Measurements from ENCODE around the gene SDR42E2.

SDR42E2 gene

DNA sequence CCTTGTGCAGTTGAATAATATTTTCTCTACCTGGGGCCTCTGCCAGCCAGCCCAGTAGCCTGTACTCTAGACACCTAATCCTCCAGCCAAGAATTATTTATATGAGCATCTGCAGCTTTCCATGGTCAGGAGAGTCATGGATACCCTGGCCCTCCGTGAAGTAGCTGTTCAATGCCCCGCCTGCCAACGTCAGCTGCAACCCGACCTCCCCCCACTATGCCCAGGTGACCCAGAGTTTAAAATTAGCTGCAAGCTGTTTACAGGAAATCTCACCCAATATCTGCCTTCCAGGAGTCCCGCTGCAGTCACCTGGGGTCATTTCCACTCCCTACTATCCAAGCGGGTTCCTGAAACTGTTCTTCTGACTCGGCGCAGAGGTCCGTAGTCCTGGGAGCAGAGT lies 12.3 kb downstream of the SDR42E2 start:
- Histone ChIP-seq H3K36me3 (ENCODE audit: control insufficient read depth, insufficient read depth, low read length) (no peaks in the 10 kb centered on the region), H3K4me3 (replicated peaks; ENCODE audit: low read depth, low read length) (no peak overlapping the region), H3K27me3 (replicated peaks; ENCODE audit: control insufficient read depth, insufficient read depth, low read length) (no peaks in the 10 kb centered on the region; the same call in 1 of the 2 replicates)
- TF ChIP-seq, protein P1, sequence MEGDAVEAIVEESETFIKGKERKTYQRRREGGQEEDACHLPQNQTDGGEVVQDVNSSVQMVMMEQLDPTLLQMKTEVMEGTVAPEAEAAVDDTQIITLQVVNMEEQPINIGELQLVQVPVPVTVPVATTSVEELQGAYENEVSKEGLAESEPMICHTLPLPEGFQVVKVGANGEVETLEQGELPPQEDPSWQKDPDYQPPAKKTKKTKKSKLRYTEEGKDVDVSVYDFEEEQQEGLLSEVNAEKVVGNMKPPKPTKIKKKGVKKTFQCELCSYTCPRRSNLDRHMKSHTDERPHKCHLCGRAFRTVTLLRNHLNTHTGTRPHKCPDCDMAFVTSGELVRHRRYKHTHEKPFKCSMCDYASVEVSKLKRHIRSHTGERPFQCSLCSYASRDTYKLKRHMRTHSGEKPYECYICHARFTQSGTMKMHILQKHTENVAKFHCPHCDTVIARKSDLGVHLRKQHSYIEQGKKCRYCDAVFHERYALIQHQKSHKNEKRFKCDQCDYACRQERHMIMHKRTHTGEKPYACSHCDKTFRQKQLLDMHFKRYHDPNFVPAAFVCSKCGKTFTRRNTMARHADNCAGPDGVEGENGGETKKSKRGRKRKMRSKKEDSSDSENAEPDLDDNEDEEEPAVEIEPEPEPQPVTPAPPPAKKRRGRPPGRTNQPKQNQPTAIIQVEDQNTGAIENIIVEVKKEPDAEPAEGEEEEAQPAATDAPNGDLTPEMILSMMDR (IDR thresholded peaks at IDR 0.05; ENCODE audit: insufficient read depth, low read length, poor library complexity, severe bottlenecking): no peak
- no peak for DNase-seq (ENCODE audit: extremely low read depth, insufficient read length)

DNA sequence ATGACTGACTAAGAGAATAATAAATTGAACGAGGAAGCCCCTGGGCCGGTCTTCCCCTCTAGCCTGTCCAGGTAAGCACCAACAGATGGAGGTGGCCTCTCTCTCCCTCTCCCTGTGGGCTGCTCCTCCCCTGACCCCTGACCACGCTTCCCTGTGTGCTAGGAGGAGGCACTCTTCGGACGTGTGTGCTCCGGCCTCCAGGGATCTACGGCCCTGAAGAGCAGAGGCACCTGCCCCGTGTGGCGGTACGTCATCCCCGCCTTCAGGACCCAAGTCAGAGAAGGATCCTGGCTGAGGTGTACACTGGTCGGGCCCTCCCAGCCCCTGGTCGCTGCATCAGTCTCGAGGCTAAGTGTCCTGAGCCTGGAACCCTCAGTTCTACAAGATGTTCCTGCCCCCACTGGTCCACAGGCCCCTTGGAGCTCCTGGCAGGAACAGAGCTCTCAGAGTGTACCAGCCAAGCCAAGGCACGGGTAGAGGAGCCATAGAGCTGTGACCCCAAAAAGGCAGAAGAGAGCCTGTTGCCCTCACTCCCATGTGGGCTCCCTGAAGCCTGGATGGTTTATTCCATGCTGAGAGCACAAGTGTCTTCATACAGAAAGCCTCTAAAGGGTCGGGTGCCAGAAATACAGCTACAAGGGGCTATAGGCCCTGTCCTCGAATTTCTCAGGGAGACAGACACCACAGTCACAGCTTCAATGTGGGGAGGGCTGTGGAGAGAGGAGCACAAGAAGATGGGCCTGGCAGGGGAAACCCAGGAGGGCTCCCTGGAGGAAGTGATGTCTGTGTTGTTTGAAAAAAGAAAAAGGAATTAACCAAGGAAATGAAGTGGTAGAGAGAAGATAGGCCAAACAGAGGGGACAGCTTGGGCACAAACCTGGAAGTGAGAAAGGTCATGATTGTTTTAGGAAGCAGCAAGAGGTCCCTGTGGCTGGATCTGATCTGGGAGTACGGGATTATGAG lies 15.9 kb downstream of the SDR42E2 start:
- TF ChIP-seq, protein P1 (IDR thresholded peaks at IDR 0.05; ENCODE audit: insufficient read depth, low read length, poor library complexity, severe bottlenecking): no peak
- no peak overlapping the region for H3K4me3 ChIP-seq (replicated peaks; ENCODE audit: low read depth, low read length)
- no peaks in the 10 kb centered on the region; the same call in 1 of the 2 replicates for H3K27me3 ChIP-seq (replicated peaks; ENCODE audit: control insufficient read depth, insufficient read depth, low read length)
- no peak for DNase-seq (ENCODE audit: extremely low read depth, insufficient read length)
- no peaks in the 10 kb centered on the region for H3K36me3 ChIP-seq (ENCODE audit: control insufficient read depth, insufficient read depth, low read length)

DNA sequence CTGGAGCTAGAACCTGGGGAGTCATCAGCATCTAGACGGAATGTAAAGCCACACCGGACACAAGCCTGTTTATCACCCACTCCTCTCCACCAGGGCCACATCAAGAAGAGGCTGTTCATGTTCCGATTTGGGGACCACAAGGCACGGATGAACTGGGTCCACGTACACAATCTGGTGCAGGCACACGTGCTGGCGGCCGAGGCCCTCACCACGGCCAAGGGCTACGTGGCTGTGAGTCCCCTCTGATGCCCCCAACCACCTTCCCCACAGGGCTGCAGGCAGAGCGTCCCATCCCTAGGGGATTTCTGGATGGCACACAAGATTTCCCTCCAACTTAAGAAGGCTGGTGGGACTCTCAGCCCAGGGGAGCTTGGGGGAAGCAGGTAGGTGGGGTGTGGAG lies 19.1 kb downstream of the SDR42E2 start:
- Histone ChIP-seq H3K27me3 (replicated peaks; ENCODE audit: control insufficient read depth, insufficient read depth, low read length) (no peaks in the 10 kb centered on the region; the same call in 1 of the 2 replicates), H3K36me3 (ENCODE audit: control insufficient read depth, insufficient read depth, low read length) (no peaks in the 10 kb centered on the region), H3K4me3 (replicated peaks; ENCODE audit: low read depth, low read length) (no peak overlapping the region)
- DNase-seq (ENCODE audit: extremely low read depth, insufficient read length): no peak
- TF ChIP-seq, protein P1 (IDR thresholded peaks at IDR 0.05; ENCODE audit: insufficient read depth, low read length, poor library complexity, severe bottlenecking): no peak

DNA sequence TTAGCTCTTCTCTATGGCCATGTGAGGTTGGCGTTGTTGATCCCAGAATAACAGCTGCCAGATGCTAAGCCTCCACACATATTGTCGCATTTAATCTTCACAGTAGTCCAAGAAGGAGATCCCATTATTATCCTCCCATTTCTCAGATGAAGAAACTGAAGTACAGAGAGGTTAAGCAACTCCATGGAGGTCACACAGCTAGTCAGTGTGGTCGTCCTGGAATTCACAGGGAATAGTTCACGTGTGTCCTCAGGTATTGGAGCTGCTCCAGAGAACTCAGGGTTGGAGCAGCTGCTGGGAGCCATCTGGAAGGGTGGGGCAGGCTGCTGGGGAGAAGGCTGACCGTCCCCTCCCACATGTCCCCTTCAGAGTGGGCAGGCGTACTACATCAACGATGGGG lies 19.5 kb downstream of the SDR42E2 start:
- Histone ChIP-seq H3K36me3 (ENCODE audit: control insufficient read depth, insufficient read depth, low read length) (no peaks in the 10 kb centered on the region), H3K27me3 (replicated peaks; ENCODE audit: control insufficient read depth, insufficient read depth, low read length) (no peaks in the 10 kb centered on the region; the same call in 1 of the 2 replicates), H3K4me3 (replicated peaks; ENCODE audit: low read depth, low read length) (no peak overlapping the region)
- no peak for DNase-seq (ENCODE audit: extremely low read depth, insufficient read length)
- TF ChIP-seq, protein P1 (IDR thresholded peaks at IDR 0.05; ENCODE audit: insufficient read depth, low read length, poor library complexity, severe bottlenecking): no peak

DNA sequence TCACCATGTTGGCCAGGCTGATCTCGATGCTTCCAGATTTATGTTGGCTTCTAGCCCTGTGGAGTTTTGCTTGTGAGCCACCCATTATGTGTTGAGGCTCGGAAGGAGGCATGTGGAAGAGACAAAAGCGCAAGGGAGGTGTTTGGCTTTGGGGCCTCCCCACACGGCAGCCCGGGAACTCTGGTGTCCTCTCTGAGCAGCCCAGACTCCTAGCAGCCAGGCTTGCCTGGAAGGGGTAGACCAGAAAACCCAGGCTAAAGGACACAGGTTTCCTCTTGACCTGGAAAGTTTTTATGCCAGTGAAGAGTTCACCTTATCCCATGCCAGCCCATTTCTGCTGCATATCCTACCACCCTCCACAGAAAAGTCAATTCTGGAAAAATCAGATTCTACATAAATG lies 21.0 kb downstream of the SDR42E2 start:
- Histone ChIP-seq H3K4me3 (replicated peaks; ENCODE audit: low read depth, low read length) (no peak overlapping the region), H3K27me3 (replicated peaks; ENCODE audit: control insufficient read depth, insufficient read depth, low read length) (no peaks in the 10 kb centered on the region), H3K36me3 (ENCODE audit: control insufficient read depth, insufficient read depth, low read length) (no peaks in the 10 kb centered on the region)
- TF ChIP-seq, protein P1 (IDR thresholded peaks at IDR 0.05; ENCODE audit: insufficient read depth, low read length, poor library complexity, severe bottlenecking): no peak
- DNase-seq (ENCODE audit: extremely low read depth, insufficient read length): no peak

All from GM06990 (cell line).